ENCODE results near the gene RAP1GAP. TPM values are rescaled to one million over a fixed set of nuclear protein-coding genes. Genes with fewer than 3 reads are reported as not detected.

The RAP1GAP gene
- total RNA-seq, 2 experiments from 2014 or later = 0.37 to 0.69 TPM

DNA sequence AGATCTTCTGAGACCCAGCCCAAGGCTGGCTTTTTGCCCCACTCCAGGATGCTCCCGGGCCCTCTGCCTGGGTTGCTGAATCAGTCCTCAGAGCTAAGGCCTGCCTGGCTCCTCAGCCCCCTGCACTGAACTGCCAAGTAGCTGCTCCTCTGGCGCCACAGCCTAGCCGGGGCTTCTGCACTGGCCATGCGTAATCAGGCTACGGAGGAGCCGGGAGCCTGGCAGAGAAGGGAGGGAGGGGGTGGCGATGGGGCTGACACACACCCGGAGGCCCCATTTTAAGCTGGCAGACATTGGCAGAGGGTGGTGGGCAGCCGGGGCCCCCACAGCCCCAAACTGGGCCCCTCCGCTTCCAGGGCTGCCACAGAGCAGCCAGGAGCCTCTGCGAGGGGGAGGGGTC lies 121.3 kb downstream of the RAP1GAP start:
- no peak for DNase-seq
- Mint-ChIP-seq H3K27ac (no peak overlapping the region), H3K27me3 (peaks cover 11% of the 10 kb centered on the region), H3K36me3 (no peaks in the 10 kb centered on the region), H3K4me3 (no peak overlapping the region), H3K4me1 (peaks cover 9% of the 10 kb centered on the region), H3K9me3 (no peaks in the 10 kb centered on the region)
- ATAC-seq (ENCODE audit: low read depth) = no peak
- POLR2A ChIA-PET = no interaction called here

Other genes starting within 250 kb of the RAP1GAP start
- 10 to 100 TPM in 1 of 2 experiments, 1 to 10 TPM in 1; 8.5 to 12.3 TPM for gene NBPF3, start 229.2 kb downstream of the RAP1GAP start, total RNA-seq
- gene ALPL, start 159.9 kb downstream of the RAP1GAP start, total RNA-seq = not detected
- gene USP48, start 113.8 kb upstream of the RAP1GAP start, total RNA-seq = 10 to 100 TPM; 79.6 to 85.2 TPM
- under 1 TPM in 1 of 2 experiments, not detected in 1; 0.09 TPM for gene LDLRAD2, start 142.9 kb upstream of the RAP1GAP start, total RNA-seq